HepG2 (cell line): Measurements from ENCODE around the gene PDE3B. TPM values are rescaled to one million over a fixed set of nuclear protein-coding genes. Genes with fewer than 3 reads are reported as not detected.

Source experiments
- ARNT2 ChIP-seq: sonication (generic); formaldehyde crosslinking; IDR thresholded peaks from 2 replicates; pipeline ENCODE4 v1.8.0; 2022; ENCODE audit warnings: mild to moderate bottlenecking, low read depth, missing genetic modification reagents, moderate library complexity
- CENPT ChIP-seq: sonication (generic); formaldehyde crosslinking; IDR thresholded peaks from 2 replicates; pipeline ENCODE4 v1.8.0; 2022; ENCODE audit warnings: low read depth, mild to moderate bottlenecking, moderate library complexity, missing genetic modification reagents
- CSRNP1 ChIP-seq: sonication (generic); formaldehyde crosslinking; IDR thresholded peaks from 2 replicates; pipeline ENCODE4 v1.8.1; 2023; ENCODE audit warnings: mild to moderate bottlenecking, missing genetic modification reagents
- CTCF ChIP-seq: sonication (generic); formaldehyde crosslinking; IDR thresholded peaks from 2 replicates; pipeline ENCODE4 v1.5.0; 2020; ENCODE audit warnings: mild to moderate bottlenecking, missing genetic modification reagents, moderate library complexity
- KLF11 ChIP-seq: IDR thresholded peaks from 2 replicates; pipeline ENCODE4 v1.6.1; 2016; ENCODE audit warnings: missing compliant biosample characterization
- NFATC3 ChIP-seq: sonication (generic); formaldehyde crosslinking; IDR thresholded peaks from 2 replicates; pipeline ENCODE4 v1.5.1; 2020; ENCODE audit warnings: mild to moderate bottlenecking, missing genetic modification reagents
- POGK ChIP-seq: sonication (generic); formaldehyde crosslinking; conservative IDR thresholded peaks from 2 replicates; pipeline ENCODE4 v1.8.0; 2022; ENCODE audit warnings: mild to moderate bottlenecking, moderate library complexity, missing genetic modification reagents
- UBTF ChIP-seq: sonication (generic); formaldehyde crosslinking; IDR thresholded peaks from 2 replicates; pipeline ENCODE4 v1.4.0; 2020; ENCODE audit warnings: mild to moderate bottlenecking, missing genetic modification reagents
- XRCC5 ChIP-seq: fragments of 200-400 bp; formaldehyde crosslinking; optimal IDR thresholded peaks from 2 replicates; pipeline ENCODE3; 2017; ENCODE audit warnings: mild to moderate bottlenecking, low read length
- ZBTB34 ChIP-seq: sonication (generic); formaldehyde crosslinking; IDR thresholded peaks from 2 replicates; pipeline ENCODE4 v1.8.0; 2022; ENCODE audit warnings: mild to moderate bottlenecking, missing genetic modification reagents
- ZMYM4 ChIP-seq: sonication (generic); formaldehyde crosslinking; IDR thresholded peaks from 2 replicates; pipeline ENCODE4 v1.8.1; 2023; ENCODE audit warnings: mild to moderate bottlenecking, missing genetic modification reagents
- ZNF512B ChIP-seq: sonication (generic); formaldehyde crosslinking; IDR thresholded peaks from 2 replicates; pipeline ENCODE4 v1.5.1; 2020; ENCODE audit warnings: missing genetic modification reagents, mild to moderate bottlenecking, borderline replicate concordance
- ZNF704 ChIP-seq: sonication (generic); formaldehyde crosslinking; IDR thresholded peaks from 2 replicates; pipeline ENCODE4 v1.8.1; 2023; ENCODE audit warnings: mild to moderate bottlenecking, inconsistent platforms, moderate library complexity, missing genetic modification reagents, borderline replicate concordance
- polyA plus RNA-seq, 8 experiments: library from polyadenylated mRNA; depleted of rRNA in 3 of 8; stranded (reverse) in 7 of 8; unstranded in 1 of 8; fragments of >200 nt; fragmentation: Illumina TruSeq in 4 of 8; extraction: Trizol in 4 of 8; gene quantifications; 2 replicates each; pipeline versions ENCODE4 v1.2.1 to v1.2.3, GENCODE V29; 2011 to 2016; ENCODE audit warnings: low read depth in 4 of 8, missing spikeins in 1 of 8, mixed read lengths in 1 of 8; ENCODE audit not compliant: insufficient read depth in 1 of 8
- total RNA-seq, 5 experiments: library from RNA; depleted of rRNA; stranded (reverse); fragments of >200 nt; fragmentation: Illumina TruSeq; extraction: Trizol; gene quantifications; 2 replicates each; pipeline ENCODE4 v1.2.3, GENCODE V29; 2016; ENCODE audit warnings: low read depth in 1 of 5

Gene PDE3B
- total and polyA plus RNA-seq, 2 of the 13 experiments (the other 11 are each of a cell fraction or from before 2014, with no cell fraction given), result 14.1 to 26.5 TPM

- peak; percentile 94 for TF ChIP-seq CTCF (CRISPR knock-in tag)
- TF ChIP-seq CSRNP1 (CRISPR knock-in tag), result 0 out of 2 replicates have a peak, but pooled peaks have one; percentile 53
- 0 out of 2 replicates have a peak, but pooled peaks have one; percentile 67 for TF ChIP-seq NFATC3 (CRISPR knock-in tag)
- TF ChIP-seq ZMYM4 (CRISPR knock-in tag), result peak; percentile 82
- peak; percentile 91 for TF ChIP-seq XRCC5
- TF ChIP-seq KLF11 (CRISPR knock-in tag), result 0 out of 2 replicates have a peak, but pooled peaks have one; percentile 70
- TF ChIP-seq ARNT2, result 0 out of 2 replicates have a peak, but pooled peaks have one; percentile 34
- TF ChIP-seq POGK, result peak; percentile 53; the same call in 1 of the 2 replicates
- TF ChIP-seq ZNF512B (CRISPR knock-in tag), result peak; percentile 39; the same call in 1 of the 2 replicates
- TF ChIP-seq ZBTB34, result 0 out of 2 replicates have a peak, but pooled peaks have one; percentile 29
- TF ChIP-seq ZNF704, result no peak
- TF ChIP-seq CENPT (CRISPR knock-in tag), result no peak
- TF ChIP-seq UBTF (CRISPR knock-in tag), result peak; percentile 45; the same call in 1 of the 2 replicates
These were observed 264.0 kb downstream of the PDE3B start (continued) for GRCh38 chr11:14907411-14908213.
